Activated CD4-positive, alpha-beta T cell treated with anti-CD3 and anti-CD28 coated beads for 36 hours (primary cell): ENCODE data around the gene C13orf46. TPM values are rescaled to one million over a fixed set of nuclear protein-coding genes. Genes with fewer than 3 reads are reported as not detected.

ENCODE experiments used
- ATAC-seq: fragments of 200-7000 bp; cut with Tn5 transposase; one replicate; pipeline ENCODE4 v1.10.0; 2021; ENCODE audit warnings: mild to moderate bottlenecking, moderate library complexity
- CTCF ChIA-PET: fragments of 350-600 bp; sonication (Branson Sonifier 250); formaldehyde crosslinking; loops from one replicate; lab custom pipeline; 2021; ENCODE audit warnings: antibody characterized with exemption; lab: Charles Lee
- POLR2A ChIA-PET: fragments of 350-600 bp; sonication (Branson Sonifier 250); formaldehyde crosslinking; loops from one replicate; lab custom pipeline; 2021; ENCODE audit warnings: antibody characterized with exemption, inconsistent platforms; lab: Charles Lee
- DNase-seq: peaks from one replicate; pipeline ENCODE4 v3.0.0-alpha.2; 2020
- H3K27ac Mint-ChIP-seq: one replicate; pipeline ENCODE4 v1.8.0; 2021; ENCODE audit warnings: mixed read lengths
- H3K27me3 Mint-ChIP-seq: one replicate; pipeline ENCODE4 v1.8.0; 2021; ENCODE audit warnings: mixed read lengths
- H3K36me3 Mint-ChIP-seq: one replicate; pipeline ENCODE4 v1.8.0; 2021; ENCODE audit warnings: low read depth, mixed read lengths
- H3K4me1 Mint-ChIP-seq: one replicate; pipeline ENCODE4 v1.8.0; 2021; ENCODE audit warnings: mixed read lengths
- H3K4me3 Mint-ChIP-seq: one replicate; pipeline ENCODE4 v1.8.0; 2021; ENCODE audit warnings: mild to moderate bottlenecking, moderate library complexity, mixed read lengths
- H3K9me3 Mint-ChIP-seq: one replicate; pipeline ENCODE4 v1.8.0; 2021; ENCODE audit warnings: low read depth, mixed read lengths
- intact Hi-C, 2 experiments: fragments of 100-400 bp; cut with DNase I in 1 of 2; cut with micrococcal nuclease in 1 of 2; formaldehyde crosslinking; loops; one replicate each; pipeline versions ENCODE4 v1.14.2 to v1.15.1; 2022 to 2024; cut with DNase I, micrococcal nuclease
- total RNA-seq, 2 experiments: library from RNA; stranded (reverse); gene quantifications; one replicate each; pipeline ENCODE4 v1.2.3, GENCODE V29; 2021

The C13orf46 gene
- total RNA-seq, 2 experiments from 2014 or later: 1.6 to 2.2 TPM

DNA sequence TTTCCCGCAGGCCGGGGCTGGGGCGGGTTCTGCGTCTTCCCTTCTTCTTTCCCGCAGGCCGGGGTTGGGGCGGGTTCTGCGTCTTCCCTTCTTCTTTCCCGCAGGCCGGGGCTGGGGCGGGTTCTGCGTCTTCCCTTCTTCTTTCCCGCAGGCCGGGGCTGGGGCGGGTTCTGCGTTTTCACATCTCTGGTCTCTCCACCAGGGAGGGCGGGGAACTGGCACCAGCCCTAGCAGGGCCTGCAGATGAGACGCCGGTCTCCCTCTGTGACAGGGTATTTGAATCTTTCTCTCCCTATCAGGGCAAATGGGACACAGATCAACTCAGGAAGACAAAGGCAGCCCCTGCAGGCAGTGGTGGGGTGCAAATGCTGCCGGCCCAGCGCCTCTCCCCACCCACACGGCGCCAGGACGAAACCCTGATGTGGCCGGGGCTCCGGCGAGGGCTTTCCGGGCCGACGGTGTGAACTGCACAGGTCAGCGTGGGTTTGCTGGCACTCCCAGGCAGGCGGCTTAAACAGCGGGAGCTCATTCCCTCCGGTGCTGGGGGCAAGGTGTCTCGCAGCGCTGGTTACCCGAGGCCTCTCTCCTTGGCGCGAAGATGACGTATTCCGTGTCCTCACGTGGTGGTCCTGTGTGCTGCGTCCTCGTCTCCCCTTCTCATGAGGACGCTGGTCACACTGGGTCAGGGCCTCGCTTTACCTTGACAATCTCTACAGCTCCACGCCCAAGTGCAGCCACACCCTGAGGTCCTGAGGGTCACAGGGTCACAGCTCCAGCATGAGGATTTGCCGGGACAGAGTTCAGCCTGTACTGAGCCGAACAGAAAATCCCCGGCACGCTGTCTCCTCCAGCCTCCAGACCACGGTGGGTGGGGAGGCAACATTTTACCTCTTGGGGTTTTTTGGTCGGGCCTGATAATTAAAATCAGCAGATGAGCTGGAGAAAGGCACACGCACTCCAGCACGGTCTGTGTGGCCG, 717 bp upstream of the C13orf46 start:
- ChIA-PET CTCF (no interaction called here), POLR2A (no interaction called here)
- Mint-ChIP-seq H3K36me3 (peaks cover 21% of the 10 kb centered on the region), H3K27ac (no peak overlapping the region), H3K27me3 (no peaks in the 10 kb centered on the region), H3K4me3 (no peak overlapping the region), H3K4me1 (no peaks in the 10 kb centered on the region), H3K9me3 (no peaks in the 10 kb centered on the region)
- intact Hi-C loops: no loop called here
- no peak for ATAC-seq
- DNase-seq: peak; percentile 3

DNA sequence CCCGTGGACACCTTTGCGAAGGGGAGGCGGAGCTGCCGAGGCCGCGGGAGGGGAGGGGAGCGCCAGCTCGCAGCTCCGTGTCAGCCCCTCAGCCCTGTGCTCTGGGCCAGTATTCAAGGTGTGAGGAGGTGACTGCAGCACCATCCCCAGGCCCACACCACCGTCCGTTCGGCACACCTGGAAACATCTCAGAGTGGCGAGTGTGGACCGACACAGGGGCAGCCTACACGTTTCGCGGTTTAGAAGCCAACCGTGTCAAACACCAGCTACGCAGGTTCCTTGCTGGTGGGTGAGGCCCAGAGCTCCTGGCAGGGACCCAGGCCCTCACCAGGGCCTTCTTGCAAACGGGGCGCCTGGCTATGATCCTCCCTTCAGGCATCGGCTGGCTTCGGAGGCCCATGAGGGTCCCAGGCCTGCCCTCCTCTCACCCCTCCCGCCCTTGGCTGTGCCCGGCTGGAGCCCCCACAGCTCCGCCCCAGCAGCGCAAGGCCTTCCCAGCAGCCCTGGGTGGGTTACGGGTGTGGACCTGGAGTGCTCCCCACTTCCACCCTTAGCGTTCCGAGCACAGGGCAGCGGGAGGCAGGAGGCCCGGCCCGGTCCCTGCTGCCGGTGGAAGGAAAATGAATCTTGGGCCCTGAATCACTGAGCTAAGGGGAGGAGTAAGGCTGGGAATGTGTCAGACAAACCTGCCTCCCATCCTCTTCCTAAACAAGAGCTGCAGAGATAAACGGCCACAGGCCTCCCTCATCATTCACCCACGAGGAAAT, 1.2 kb downstream of the C13orf46 start:
- H3K36me3 Mint-ChIP-seq: peaks cover 7% of the 10 kb centered on the region
- peak; percentile 1 for DNase-seq
- H3K4me1 Mint-ChIP-seq: no peaks in the 10 kb centered on the region
- ChIA-PET CTCF (interaction anchor here (0.5 kb wide), 1 partner anchor 92 kb away, joined by 3 read pairs; no protein-coding TSS in a partner anchor), POLR2A (no interaction called here)
- H3K9me3 Mint-ChIP-seq: no peaks in the 10 kb centered on the region
- intact Hi-C loops: no loop called here
- no peaks in the 10 kb centered on the region for H3K27me3 Mint-ChIP-seq
- no peak for ATAC-seq
- H3K27ac Mint-ChIP-seq: no peak overlapping the region
- no peak overlapping the region for H3K4me3 Mint-ChIP-seq

DNA sequence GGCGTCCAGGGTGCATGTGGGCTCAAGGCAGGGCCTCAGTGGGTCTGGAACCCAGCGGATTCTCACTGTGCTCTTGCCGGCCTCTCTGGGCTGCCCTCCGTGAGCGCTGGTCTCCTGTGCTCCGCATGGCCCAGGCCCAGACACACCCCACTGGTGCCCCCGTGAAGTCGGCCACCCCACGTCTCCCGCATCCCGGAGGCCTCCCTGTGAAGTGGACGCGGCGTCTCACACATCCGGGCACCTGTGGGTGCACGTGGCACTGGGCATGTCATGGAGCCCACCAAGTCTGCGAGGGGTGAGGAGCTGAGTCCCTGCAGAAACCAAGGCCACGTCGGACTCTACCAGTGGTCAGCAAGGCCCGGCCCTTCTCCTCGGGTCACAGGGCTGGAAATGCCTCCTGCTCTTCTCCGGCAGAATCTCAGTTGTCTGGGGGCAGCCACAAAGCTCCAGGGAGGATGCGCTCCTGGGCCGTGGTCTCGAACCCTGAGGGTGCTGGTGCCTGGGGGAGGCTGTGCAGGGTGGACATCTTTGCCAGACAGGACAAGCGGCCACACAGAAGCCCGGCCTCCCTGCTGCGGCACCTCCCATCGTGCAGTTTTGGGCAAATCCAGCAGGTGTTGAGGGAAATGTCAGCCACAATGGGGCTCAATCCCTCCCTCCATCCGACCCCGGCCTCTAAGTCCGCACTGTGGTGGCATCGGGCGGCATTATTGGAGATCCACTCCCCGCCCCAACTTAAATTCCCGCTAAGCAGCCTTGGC, 2.2 kb downstream of the C13orf46 start:
- intact Hi-C loops: no loop called here
- peak; percentile 3 for DNase-seq
- Mint-ChIP-seq H3K36me3 (peaks cover 7% of the 10 kb centered on the region), H3K27ac (no peak overlapping the region), H3K27me3 (no peaks in the 10 kb centered on the region), H3K4me3 (no peak overlapping the region), H3K9me3 (no peaks in the 10 kb centered on the region), H3K4me1 (no peaks in the 10 kb centered on the region)
- no peak for ATAC-seq
- ChIA-PET CTCF (no interaction called here), POLR2A (no interaction called here)

DNA sequence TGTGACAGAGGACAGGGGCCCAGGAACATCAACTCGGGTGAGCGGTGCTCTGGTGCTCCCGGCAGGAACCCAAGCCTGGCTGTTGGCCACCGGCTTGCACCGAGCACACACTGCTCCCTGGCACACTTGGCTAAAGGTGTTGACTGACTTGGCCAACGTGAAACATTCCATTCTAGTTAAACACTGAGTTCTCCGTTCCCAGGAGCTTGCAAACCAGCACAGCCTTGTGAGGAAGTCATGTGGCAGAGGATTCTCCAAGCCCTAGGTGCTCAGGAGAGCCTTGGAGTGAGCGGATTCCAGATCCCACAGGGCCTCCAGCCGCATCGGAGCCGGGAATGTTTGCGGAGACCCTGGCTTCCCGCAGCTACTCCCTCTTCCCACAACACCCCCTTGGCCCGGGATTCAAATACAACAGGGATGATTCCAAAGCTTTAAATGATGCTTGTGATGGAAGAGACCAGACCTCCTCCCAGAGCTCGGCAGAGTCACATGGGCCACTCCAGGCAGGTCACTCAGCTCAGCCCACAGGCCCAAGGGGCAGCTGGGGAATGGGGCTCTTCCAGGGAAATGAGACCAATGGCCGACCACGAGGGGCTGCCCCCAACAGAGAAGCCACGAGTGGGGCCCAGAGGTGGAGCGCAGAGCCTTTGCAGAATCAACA, 2.9 kb downstream of the C13orf46 start:
- Mint-ChIP-seq H3K9me3 (no peaks in the 10 kb centered on the region), H3K27ac (no peak overlapping the region), H3K36me3 (peaks cover 7% of the 10 kb centered on the region), H3K27me3 (no peaks in the 10 kb centered on the region), H3K4me1 (no peaks in the 10 kb centered on the region), H3K4me3 (no peak overlapping the region)
- POLR2A ChIA-PET: interaction anchor here (0.6 kb wide), 1 partner anchor 366 kb away, joined by 4 read pairs; no protein-coding TSS in a partner anchor
- CTCF ChIA-PET: no interaction called here
- intact Hi-C loops: no loop called here
- DNase-seq (peak; percentile 1), ATAC-seq (no peak)

DNA sequence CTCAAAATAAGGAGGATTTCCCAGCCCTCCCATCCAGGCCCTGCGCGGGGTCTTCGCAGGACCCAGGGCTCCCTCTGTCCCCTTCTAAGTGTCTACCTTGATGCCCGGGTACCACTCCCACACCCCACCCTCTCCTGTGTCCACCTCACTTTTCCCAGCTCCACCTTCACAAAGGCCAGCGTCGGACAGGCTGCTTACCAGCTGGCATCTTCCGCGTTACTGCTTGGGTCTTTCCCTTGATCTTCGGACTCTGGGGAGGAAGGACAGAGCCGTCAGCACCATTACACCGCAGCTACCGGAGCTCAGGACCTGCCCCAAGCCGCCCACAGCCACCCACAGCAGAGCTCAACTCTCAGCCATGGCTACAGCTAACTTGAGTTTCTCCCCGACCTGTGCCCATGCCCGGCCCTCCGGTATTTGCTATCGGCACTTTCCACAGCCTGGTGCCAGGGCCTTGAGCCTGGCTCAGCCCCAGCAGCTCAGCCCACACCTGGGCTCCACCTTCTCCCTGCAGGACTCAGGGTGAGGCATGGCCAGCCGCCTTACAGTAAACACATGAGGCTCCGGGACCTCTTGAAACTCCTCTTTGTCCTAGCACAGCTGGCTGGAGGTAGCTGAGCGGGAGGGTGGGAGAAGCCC, 3.8 kb downstream of the C13orf46 start:
- H3K9me3 Mint-ChIP-seq: no peaks in the 10 kb centered on the region
- H3K27ac Mint-ChIP-seq: no peak overlapping the region
- CTCF ChIA-PET: no interaction called here
- DNase-seq (no peak), ATAC-seq (no peak)
- H3K36me3 Mint-ChIP-seq: peaks cover 4% of the 10 kb centered on the region
- no peaks in the 10 kb centered on the region for H3K4me1 Mint-ChIP-seq
- POLR2A ChIA-PET: no interaction called here
- no peaks in the 10 kb centered on the region for H3K27me3 Mint-ChIP-seq
- no peak overlapping the region for H3K4me3 Mint-ChIP-seq
- intact Hi-C loops: no loop called here

DNA sequence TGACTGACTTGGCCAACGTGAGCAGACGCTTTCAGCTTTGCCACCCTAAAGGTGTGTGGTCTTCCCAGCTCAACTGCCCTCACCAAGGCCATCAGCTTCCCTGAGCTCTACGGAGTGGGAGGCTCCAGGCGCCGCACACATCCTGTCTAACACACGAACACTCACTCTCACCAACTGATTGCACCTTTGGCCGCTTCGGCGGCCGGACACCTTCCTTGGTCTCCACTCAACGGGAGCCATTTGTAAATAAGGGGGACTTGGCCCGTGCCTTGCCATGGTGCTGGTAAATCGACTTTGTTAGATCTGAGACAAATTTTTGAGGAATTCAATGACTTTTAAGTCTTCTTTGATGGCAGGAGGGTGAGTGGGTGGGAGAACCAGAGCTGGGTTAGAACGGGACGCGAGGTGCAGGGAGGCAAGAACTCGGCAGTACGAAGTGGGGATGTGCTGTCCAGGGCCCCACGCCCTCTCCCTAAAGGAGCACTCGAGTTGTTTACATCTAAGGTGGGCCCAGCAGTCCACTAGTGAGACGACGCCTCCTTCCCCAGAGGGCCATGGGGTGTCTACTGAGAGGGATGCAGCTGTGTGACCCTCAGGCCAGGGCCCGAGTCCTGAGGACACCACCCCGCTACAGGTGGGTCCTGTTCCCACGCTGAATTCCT, 4.4 kb downstream of the C13orf46 start:
- Mint-ChIP-seq H3K4me1 (no peaks in the 10 kb centered on the region), H3K4me3 (no peak overlapping the region), H3K36me3 (peaks cover 4% of the 10 kb centered on the region), H3K27me3 (no peaks in the 10 kb centered on the region), H3K9me3 (no peaks in the 10 kb centered on the region), H3K27ac (no peak overlapping the region)
- ATAC-seq (no peak), DNase-seq (no peak)
- ChIA-PET CTCF (no interaction called here), POLR2A (no interaction called here)
- intact Hi-C loops: no loop called here

DNA sequence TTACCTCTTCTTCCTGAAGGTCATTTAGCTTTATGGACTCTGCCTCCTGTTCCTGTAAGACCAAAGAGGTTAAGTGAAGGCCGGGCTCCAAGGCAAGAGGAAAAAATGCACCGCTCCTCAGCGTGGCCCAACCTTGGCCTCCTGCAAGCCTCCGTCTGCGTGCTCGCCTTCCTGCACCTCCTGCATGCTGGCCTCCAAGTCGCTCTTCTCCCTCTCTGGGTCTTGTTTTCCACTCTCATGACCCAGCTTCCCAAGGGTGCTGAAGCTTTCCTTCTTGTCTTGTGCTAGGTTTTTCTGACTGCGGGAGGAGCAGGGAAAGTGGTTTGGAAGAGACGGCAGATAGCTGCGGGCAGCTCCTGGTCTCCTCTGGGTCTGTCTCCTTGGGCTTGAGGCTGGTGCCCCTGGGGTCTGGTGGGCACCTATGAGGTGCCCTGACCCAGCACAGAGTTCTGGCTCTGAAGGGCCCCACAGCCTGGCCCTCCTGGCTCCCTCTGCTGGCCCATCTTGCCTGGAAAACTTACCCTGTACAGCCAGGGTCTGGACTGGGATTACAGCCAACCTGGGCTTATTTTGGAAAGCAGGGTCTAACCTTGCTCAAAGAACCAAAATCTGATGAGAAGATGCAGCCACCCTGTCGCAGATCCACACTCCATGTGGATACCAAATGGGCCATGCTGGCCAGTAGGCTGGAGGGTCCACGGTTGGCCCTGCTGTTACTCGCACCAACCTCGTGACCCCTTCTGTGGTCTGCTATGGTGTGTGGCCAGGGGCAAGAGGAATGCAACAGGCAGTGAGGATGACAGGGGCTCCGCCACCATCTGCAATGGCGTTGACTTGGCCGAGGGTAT, 5.2 kb downstream of the C13orf46 start:
- intact Hi-C loops: no loop called here
- Mint-ChIP-seq H3K4me3 (no peak overlapping the region), H3K36me3 (peaks cover 2% of the 10 kb centered on the region), H3K9me3 (no peaks in the 10 kb centered on the region), H3K4me1 (no peaks in the 10 kb centered on the region), H3K27me3 (no peaks in the 10 kb centered on the region), H3K27ac (no peak overlapping the region)
- ATAC-seq (no peak), DNase-seq (no peak)
- ChIA-PET CTCF (interaction anchor here (1.0 kb wide), 1 partner anchor 252 kb away, joined by 3 read pairs; no protein-coding TSS in a partner anchor), POLR2A (no interaction called here)

DNA sequence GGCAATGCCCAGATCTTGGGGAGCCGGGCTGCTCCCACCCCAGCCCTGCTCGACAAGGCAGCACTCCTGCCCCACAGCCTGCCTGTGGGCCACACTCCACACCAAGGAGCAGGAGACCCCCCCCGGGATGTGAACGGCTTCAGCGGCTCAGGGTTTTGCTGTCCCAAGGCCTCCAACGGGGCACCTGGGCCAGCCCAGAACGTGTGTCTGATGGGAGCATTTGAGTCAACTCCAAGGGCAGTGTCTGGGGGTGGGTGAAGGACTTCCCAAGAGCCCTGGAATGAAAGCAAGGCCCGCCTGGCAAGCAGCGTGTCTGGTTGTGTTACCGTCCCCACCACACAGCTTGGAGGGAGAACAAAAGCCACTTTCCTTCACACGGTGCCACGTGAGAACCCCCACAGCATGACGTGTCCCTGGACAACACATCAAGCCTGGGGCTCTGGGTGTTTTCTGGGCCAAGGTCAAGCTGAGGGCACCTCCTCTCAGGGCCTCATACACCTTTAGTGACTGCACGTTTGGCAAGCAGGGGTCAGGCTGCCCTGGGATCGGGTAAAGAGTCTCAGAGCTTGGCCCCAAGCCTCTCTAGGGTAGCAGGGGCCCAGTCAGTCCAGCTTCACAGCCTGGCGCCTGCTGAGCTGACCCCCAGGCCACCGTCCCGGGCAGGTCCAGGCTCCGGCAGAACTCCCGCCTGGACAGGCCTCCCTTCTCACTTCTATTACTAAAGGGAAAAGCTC, 6.0 kb downstream of the C13orf46 start:
- no peaks in the 10 kb centered on the region for H3K4me1 Mint-ChIP-seq
- no peak for ATAC-seq
- H3K36me3 Mint-ChIP-seq: peaks cover 2% of the 10 kb centered on the region
- CTCF ChIA-PET: interaction anchor here (1.0 kb wide), 1 partner anchor 252 kb away, joined by 3 read pairs; no protein-coding TSS in a partner anchor
- intact Hi-C loops: no loop called here
- no peaks in the 10 kb centered on the region for H3K9me3 Mint-ChIP-seq
- no peaks in the 10 kb centered on the region for H3K27me3 Mint-ChIP-seq
- no peak overlapping the region for H3K4me3 Mint-ChIP-seq
- no peak overlapping the region for H3K27ac Mint-ChIP-seq
- POLR2A ChIA-PET: no interaction called here
- no peak for DNase-seq

DNA sequence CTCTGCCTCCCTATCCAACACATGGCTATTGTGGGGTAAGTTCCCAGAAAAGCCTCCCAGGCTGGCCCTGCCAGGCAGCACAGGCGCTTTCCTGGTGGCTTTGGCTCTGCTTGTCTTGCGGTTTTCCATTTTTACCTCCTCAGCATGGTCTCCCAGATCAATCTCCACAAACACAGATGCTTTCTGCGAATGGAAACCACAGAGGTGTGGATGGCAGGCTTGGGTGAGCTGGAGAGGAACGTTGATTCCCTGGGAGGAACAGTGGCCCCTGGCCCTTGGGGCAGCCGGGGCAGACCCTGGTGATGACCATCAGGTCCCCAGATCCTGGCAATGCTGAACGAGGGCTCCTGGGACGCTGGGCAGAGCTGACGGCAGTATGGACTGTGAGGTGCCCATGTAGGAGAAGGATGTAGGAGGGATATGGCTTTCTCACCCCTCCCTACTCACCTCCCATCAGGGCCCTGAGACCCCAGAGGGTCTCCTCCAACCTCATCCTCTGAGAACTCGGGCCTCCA, 6.6 kb downstream of the C13orf46 start:
- no peaks in the 10 kb centered on the region for H3K27me3 Mint-ChIP-seq
- no peaks in the 10 kb centered on the region for H3K9me3 Mint-ChIP-seq
- ATAC-seq: no peak
- H3K4me3 Mint-ChIP-seq: no peak overlapping the region
- H3K36me3 Mint-ChIP-seq: peaks cover 2% of the 10 kb centered on the region
- POLR2A ChIA-PET: no interaction called here
- H3K4me1 Mint-ChIP-seq: no peaks in the 10 kb centered on the region
- CTCF ChIA-PET: interaction anchor here (1.3 kb wide), 1 partner anchor 259 kb away, joined by 5 read pairs; no protein-coding TSS in a partner anchor
- DNase-seq: no peak
- intact Hi-C loops: no loop called here
- H3K27ac Mint-ChIP-seq: no peak overlapping the region
